ENCODE results near the gene FOXP4.

Gene FOXP4

DNA sequence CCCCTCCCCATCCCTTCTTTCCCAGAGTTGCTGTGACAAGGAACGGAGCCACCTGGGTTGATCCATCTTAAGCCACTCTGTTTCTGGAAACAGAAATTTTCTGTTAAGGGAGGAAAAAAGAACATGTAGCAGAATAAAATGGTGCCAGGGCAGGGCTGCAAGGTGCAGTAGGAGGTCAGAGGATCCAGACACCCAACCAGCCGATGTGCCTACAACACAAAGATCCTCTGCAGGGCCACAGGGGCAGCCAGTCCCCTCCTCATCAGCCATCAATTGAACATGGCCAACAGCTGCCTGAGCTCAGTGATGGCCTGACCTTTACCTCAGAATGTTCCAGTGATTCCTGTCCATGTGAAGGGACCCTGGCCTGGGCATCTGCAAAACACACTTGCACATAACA, 103.9 kb downstream of the FOXP4 start:
- DNase-seq, result no peak

DNA sequence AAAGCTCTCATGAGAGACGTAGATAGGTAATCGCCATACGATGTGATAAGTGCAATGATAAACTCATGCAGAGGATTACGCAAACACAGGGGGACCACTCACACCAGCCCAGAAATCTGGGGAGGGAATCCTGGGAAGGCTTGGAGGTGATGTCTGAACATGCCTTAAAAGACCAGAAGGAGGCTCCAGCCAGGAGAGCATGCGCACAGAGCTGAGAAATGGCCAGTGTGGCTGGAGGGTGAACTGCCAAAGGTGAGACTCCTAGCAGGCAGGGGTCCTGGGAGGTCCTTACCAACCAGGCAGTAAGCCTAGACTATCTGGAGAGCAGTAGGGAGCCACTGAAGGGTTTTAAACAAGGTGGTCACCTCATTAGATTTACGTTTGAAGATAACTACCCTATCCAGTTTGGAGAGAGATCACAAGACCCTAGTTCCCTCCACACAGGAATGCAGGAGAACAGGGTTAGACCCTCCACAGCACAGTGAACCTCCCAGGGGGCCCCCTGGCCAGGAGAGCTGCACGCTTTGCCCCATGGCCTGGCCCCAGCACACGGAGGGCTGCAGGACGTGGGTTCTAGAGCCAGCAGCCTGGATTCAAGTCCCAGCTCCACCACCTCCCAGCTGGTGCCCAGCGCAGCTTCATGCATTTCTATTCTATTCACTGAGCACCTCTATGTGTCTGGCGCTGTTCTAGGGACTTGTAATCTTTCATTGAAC, 105.2 kb downstream of the FOXP4 start:
- DNase-seq, result no peak
